Fibroblast of mammary gland (primary cell): Measurements from ENCODE around the gene ST6GALNAC6.

ENCODE experiments used
- DNase-seq: peaks from one replicate; pipeline ENCODE4 v3.0.0-alpha.2; 2010; ENCODE audit warnings: low read depth
- H3K4me3 ChIP-seq: 2 replicates; pipeline ENCODE4 v1.5.1; 2011; ENCODE audit warnings: low read depth, mild to moderate bottlenecking, low read length, moderate library complexity; ENCODE audit not compliant: control insufficient read depth
- TF ChIP-seq, protein P1 (sequence below): conservative IDR thresholded peaks from 2 replicates; pipeline ENCODE4 v1.5.1; 2011; ENCODE audit warnings: low read depth, low read length, inconsistent platforms; ENCODE audit not compliant: control insufficient read depth, insufficient read depth

The ST6GALNAC6 gene

DNA sequence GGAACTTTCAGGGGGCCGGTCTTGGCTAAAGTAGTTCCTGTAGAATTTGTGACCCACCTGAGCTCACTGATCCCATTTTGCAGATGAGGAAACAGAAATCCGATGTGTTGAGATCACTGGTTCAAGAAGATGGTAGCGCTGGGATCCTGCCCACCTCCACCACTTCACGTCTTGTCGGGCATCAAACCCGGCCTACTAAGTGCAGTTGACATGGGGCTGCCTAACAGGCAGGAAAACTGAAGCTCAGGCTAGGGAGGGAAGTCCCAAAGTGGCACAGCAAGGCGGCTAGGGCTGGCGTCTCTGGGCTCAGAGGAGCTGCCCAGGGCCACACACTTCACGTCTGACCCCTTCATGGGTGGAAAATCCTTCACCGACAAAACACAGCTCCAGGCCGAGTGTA lies 44.4 kb downstream of the ST6GALNAC6 start:
- H3K4me3 ChIP-seq = no peak overlapping the region
- DNase-seq = no peak
- TF ChIP-seq, protein P1, sequence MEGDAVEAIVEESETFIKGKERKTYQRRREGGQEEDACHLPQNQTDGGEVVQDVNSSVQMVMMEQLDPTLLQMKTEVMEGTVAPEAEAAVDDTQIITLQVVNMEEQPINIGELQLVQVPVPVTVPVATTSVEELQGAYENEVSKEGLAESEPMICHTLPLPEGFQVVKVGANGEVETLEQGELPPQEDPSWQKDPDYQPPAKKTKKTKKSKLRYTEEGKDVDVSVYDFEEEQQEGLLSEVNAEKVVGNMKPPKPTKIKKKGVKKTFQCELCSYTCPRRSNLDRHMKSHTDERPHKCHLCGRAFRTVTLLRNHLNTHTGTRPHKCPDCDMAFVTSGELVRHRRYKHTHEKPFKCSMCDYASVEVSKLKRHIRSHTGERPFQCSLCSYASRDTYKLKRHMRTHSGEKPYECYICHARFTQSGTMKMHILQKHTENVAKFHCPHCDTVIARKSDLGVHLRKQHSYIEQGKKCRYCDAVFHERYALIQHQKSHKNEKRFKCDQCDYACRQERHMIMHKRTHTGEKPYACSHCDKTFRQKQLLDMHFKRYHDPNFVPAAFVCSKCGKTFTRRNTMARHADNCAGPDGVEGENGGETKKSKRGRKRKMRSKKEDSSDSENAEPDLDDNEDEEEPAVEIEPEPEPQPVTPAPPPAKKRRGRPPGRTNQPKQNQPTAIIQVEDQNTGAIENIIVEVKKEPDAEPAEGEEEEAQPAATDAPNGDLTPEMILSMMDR = no peak

DNA sequence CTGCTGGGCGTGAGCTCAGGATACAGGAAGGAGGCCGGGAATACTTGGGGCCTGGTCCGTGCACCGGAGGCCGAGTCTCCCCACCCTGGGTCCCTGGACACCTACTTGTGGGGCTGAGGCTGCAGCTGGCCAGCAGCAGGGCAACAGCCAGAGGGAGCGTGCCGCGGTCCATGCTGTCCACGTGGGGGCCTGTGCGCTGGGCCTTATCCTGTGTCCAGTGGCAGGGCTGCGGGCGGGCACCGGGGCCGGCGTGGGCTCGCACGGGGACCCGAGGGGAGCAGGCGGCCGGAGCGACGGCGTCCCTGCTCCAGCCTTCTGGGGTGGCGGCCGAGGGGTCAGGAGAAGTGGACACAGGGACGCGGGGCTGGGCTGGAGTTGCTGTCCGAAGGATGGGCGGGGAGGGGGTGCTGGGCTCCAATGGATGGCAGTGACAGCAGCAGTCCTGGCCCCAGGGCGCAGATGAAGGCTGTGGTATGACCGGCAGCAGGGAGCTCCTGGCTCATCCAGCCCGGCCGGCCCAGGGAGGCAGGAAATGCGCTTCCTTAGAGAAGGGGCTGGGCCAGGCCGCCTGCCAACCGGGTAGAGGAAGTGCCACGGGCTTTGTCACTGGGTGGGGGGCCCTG lies 45.1 kb downstream of the ST6GALNAC6 start, which contains the start of gene ENG:
ENG (minus strand) TSS at position 475 of the 623 bp plus-strand sequence; CDS start at position 172, 303 bp downstream.
- H3K4me3 ChIP-seq = peak within 1 kb of the TSS; percentile 78
- TF ChIP-seq, protein P1 = no peak

DNA sequence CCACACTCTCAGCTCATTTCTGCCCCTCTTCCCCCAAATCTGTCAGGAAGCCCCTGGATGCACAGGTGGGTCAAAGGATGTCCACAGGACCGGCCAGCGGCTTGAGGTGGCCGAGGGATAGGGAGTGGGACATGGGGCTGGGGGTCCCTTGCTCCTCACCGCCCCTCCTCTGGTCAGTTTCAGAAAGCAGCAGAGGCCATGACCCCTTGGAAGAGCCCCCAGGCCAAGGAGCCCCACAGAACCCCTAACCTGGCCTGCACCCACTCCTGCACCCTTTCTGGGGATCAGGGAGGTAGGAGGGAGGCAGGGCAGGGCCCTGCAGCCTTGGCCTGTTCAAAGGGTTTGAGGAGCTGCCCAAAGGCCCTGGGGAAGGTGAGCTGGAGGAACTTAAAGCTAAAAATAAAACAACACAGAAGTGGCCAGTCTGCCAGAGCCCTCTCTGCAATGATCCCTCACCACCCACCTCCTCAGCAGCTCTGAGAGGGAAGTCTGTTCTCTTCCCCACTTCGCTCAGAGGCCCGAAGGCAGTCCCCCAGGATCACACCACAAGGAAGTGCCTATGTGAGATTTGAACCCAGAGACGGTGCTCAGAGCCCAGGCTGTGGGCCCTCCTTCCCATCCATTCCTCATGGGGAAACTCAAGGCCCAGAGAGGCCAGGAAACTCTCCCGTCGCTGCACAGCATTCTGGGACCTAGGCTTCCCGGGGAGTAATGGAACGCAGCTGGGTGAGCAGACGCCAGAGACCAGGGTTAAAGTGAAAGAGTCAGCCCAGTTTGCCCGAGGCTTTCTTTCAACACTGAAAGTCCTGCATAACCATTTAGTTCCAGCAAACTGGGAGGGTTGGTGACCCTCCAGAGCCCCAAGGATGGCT lies 45.9 kb downstream of the ST6GALNAC6 start:
- TF ChIP-seq, protein P1 = no peak
- no peak for DNase-seq

More for the DNA sequence above, 45.1 kb downstream of the ST6GALNAC6 start, which contains the start of gene ENG:
- DNase-seq = peak; percentile 48

DNA sequence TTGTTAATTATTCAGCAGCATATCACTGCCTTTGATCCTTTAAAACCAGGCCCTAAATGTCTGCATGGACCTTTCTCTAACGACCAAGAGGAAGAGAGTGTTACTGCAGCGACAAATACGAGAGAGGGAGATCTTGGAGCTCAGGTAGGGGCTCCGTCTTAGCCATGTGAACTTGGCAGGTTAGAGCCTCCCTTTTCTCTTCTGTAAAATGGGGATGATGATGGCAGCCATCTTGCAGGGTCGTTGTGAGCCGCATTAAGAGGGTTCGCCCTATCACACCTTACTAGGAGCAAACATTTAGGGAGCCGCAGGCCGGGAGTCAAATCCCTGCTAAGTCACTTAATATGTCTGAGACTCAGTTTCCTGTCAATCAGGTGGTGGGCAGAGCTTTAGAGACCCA lies 46.6 kb downstream of the ST6GALNAC6 start:
- no peak for DNase-seq
- peak overlapping the region; percentile 78 for H3K4me3 ChIP-seq
- TF ChIP-seq, protein P1 = no peak

More for the DNA sequence above, 45.9 kb downstream of the ST6GALNAC6 start:
- peak overlapping the region; percentile 78 for H3K4me3 ChIP-seq

DNA sequence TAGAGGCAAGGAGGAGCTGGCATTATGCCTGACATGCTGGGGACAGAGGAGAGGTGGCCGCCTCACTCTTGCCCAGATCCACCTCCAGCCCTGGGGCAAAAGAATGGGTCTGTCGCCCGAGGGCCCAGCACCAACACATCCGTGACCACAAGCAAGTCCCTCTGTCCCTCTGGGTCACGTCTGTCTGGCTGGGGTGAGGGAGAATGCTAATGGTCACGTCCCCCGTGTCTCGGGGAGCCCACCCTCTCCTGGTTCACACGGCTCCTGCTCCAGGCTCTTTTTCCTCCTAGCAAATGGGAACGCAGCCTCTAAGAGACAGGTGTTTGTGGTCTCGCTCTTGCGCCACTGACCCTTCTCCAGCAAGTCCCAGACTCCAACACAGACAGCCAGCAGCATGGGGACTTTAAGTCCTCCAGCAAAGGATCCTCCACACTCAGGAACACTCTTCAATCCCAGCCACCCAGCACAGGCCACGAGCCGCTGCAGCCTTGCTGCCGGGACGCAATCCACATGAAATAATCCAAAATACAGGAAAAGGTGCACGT lies 49.0 kb downstream of the ST6GALNAC6 start:
- TF ChIP-seq, protein P1 = no peak
- no peak overlapping the region for H3K4me3 ChIP-seq
- no peak for DNase-seq

DNA sequence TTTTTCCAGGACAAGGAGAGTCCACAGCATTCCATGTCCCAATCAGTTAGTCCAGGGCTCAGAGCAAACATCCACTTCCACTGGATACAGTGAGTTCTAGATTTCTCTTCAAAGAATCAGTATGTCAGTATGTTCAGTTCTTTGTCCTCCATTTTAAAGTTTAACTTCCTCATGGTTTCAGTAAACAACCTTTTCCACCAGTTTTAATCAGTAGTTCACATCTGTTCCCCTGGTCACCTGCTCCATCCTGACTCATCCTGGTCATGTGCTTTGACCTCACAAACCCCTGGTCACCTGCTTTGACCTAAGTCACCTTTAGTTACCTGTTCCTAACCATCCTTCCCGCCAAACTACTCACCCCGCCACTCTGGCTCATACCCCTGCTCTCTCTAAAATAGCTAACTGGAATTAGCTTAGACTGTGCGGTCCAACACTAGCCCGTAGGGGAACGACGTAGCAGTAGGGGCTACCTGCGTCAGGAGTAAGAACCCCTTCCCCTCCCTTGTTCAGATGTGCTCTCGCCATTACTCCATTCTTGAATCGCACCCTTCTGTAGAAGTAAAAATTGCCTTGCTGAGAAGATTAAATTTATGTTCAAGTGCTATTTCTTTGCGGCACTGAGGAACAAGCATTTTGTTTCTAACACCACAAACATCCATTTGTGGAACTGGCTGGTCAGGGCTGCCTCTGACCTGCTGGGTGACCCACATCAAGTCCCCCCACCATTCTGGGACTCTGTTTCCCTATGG lies 50.5 kb downstream of the ST6GALNAC6 start:
- TF ChIP-seq, protein P1 = no peak

More for the DNA sequence above, 50.5 kb downstream of the ST6GALNAC6 start:
- DNase-seq = no peak
- no peak overlapping the region for H3K4me3 ChIP-seq
